ENCODE measurements around the gene PRKN. TPM values are rescaled to one million over a fixed set of nuclear protein-coding genes. Genes with fewer than 3 reads are reported as not detected.

PRKN gene
- total RNA-seq, 2 donors from 2014 or later, result 3.3 to 4.8 TPM

- Histone ChIP-seq H3K4me3 (ENCODE audit: low read length) (no peak overlapping the region), H3K36me3 (ENCODE audit: control insufficient read depth, insufficient read depth, low read length) (no peaks in the 10 kb centered on the region), H3K27me3 (ENCODE audit: control insufficient read depth, insufficient read depth, low read length, poor library complexity, severe bottlenecking) (no peaks in the 10 kb centered on the region), H3K9ac (ENCODE audit: extremely low read depth, low read length, poor library complexity, severe bottlenecking) (no peak overlapping the region), H3K27ac (ENCODE audit: low read depth, low read length) (no peak overlapping the region), H3K9me3 (ENCODE audit: control insufficient read depth, low read length) (no peaks in the 10 kb centered on the region), H3K4me1 (ENCODE audit: control insufficient read depth, insufficient read depth, low read length) (no peaks in the 10 kb centered on the region)
- no peaks in the 10 kb centered on the region for H3K4me1 Mint-ChIP-seq
- no peak overlapping the region for H3K27ac Mint-ChIP-seq
- 90 to 92% methylated on average over 3 to 8 of the region's 8 CpGs for WGBS, 2 experiments (ENCODE audit: insufficient coverage in 1 of 2, insufficient read length in 1 of 2)
- DNase-seq, result no peak
- H3K27me3 Mint-ChIP-seq (ENCODE audit: insufficient read depth), result no peaks in the 10 kb centered on the region
- H3K36me3 Mint-ChIP-seq (ENCODE audit: low read depth), result no peaks in the 10 kb centered on the region
- H3K4me3 Mint-ChIP-seq, result no peak overlapping the region
- no peak for TF ChIP-seq CTCF (conservative IDR thresholded peaks at IDR 0.05)
- H3K9me3 Mint-ChIP-seq, result no peaks in the 10 kb centered on the region
Observed at GRCh38 chr6:161584621-161585340, 1142.8 kb downstream of the PRKN start.

- Histone ChIP-seq H3K9ac (ENCODE audit: extremely low read depth, low read length, poor library complexity, severe bottlenecking) (no peak overlapping the region), H3K4me1 (ENCODE audit: control insufficient read depth, insufficient read depth, low read length) (no peaks in the 10 kb centered on the region), H3K36me3 (ENCODE audit: control insufficient read depth, insufficient read depth, low read length) (no peaks in the 10 kb centered on the region), H3K9me3 (ENCODE audit: control insufficient read depth, low read length) (no peaks in the 10 kb centered on the region), H3K4me3 (ENCODE audit: low read length) (no peak overlapping the region), H3K27ac (ENCODE audit: low read depth, low read length) (no peak overlapping the region), H3K27me3 (ENCODE audit: control insufficient read depth, insufficient read depth, low read length, poor library complexity, severe bottlenecking) (no peaks in the 10 kb centered on the region)
- Mint-ChIP-seq H3K4me1 (no peaks in the 10 kb centered on the region), H3K27me3 (ENCODE audit: insufficient read depth) (no peaks in the 10 kb centered on the region), H3K9me3 (no peaks in the 10 kb centered on the region), H3K4me3 (no peak overlapping the region), H3K27ac (no peak overlapping the region), H3K36me3 (ENCODE audit: low read depth) (no peaks in the 10 kb centered on the region)
- WGBS, 2 experiments (ENCODE audit: insufficient coverage in 1 of 2, insufficient read length in 1 of 2), result 90 to 100% methylated on average over 1 of the region's 1 CpG
- DNase-seq, result no peak
- no peak for TF ChIP-seq CTCF (conservative IDR thresholded peaks at IDR 0.05)
Observed at GRCh38 chr6:161584051-161584450, 1143.5 kb downstream of the PRKN start.

- H3K4me1 ChIP-seq (ENCODE audit: control insufficient read depth, insufficient read depth, low read length), result no peaks in the 10 kb centered on the region
- 93 to 97% methylated on average over 3 to 5 of the region's 5 CpGs for WGBS, 2 experiments (ENCODE audit: insufficient coverage in 1 of 2, insufficient read length in 1 of 2)
- no peak overlapping the region for H3K9ac ChIP-seq (ENCODE audit: extremely low read depth, low read length, poor library complexity, severe bottlenecking)
- TF ChIP-seq CTCF (conservative IDR thresholded peaks at IDR 0.05), result no peak
- H3K36me3 ChIP-seq (ENCODE audit: control insufficient read depth, insufficient read depth, low read length), result no peaks in the 10 kb centered on the region
- Mint-ChIP-seq H3K4me1 (no peaks in the 10 kb centered on the region), H3K9me3 (no peaks in the 10 kb centered on the region), H3K27ac (no peak overlapping the region), H3K36me3 (ENCODE audit: low read depth) (no peaks in the 10 kb centered on the region), H3K4me3 (no peak overlapping the region), H3K27me3 (ENCODE audit: insufficient read depth) (no peaks in the 10 kb centered on the region)
- no peak overlapping the region for H3K4me3 ChIP-seq (ENCODE audit: low read length)
- no peaks in the 10 kb centered on the region for H3K9me3 ChIP-seq (ENCODE audit: control insufficient read depth, low read length)
- H3K27me3 ChIP-seq (ENCODE audit: control insufficient read depth, insufficient read depth, low read length, poor library complexity, severe bottlenecking), result no peaks in the 10 kb centered on the region
- DNase-seq, result no peak
- no peak overlapping the region for H3K27ac ChIP-seq (ENCODE audit: low read depth, low read length)
Observed at GRCh38 chr6:161583584-161583983, 1144.0 kb downstream of the PRKN start.

Data from endodermal cell (in vitro differentiated cells).